Transverse colon (tissue), 4 donors: ENCODE results near the gene ATP6AP1. TPM values are rescaled to one million over a fixed set of nuclear protein-coding genes. Genes with fewer than 3 reads are reported as not detected.

ENCODE experiments used
- DNase-seq: peaks from one replicate; pipeline ENCODE4 v3.0.0-alpha.2; 2019
- H3K27ac ChIP-seq, 4 donors: fragments of 200-600 bp; sonication (generic); 2 replicates each; pipeline ENCODE4 v1.5.1; 2016 to 2018; ENCODE audit warnings: inconsistent platforms in 4 of 4
- H3K27me3 ChIP-seq: fragments of 200-600 bp; sonication (generic); 2 replicates; pipeline ENCODE4 v1.5.1; 2017; ENCODE audit warnings: inconsistent platforms
- H3K36me3 ChIP-seq, 4 donors: fragments of 200-600 bp; sonication (generic); 2 replicates each; pipeline ENCODE4 v1.5.1; 2017 to 2019; ENCODE audit warnings: inconsistent platforms in 4 of 4
- H3K4me1 ChIP-seq, 4 donors: fragments of 200-600 bp; sonication (generic); 2 replicates each; pipeline ENCODE4 v1.5.1; 2017 to 2020; ENCODE audit warnings: inconsistent platforms in 4 of 4
- H3K4me3 ChIP-seq, 4 donors: fragments of 200-600 bp; sonication (generic); 1 replicate in 1 of 4; 2 replicates in 3 of 4; pipeline versions ENCODE4 v1.5.1 to v1.6.1; 2017 to 2019; ENCODE audit warnings: inconsistent platforms in 4 of 4
- H3K9me3 ChIP-seq, 2 donors: fragments of 200-600 bp; sonication (generic); 2 replicates each; pipeline ENCODE4 v1.5.1; 2017 to 2019; ENCODE audit warnings: inconsistent platforms in 2 of 2
- EP300 ChIP-seq: sonication (generic); formaldehyde crosslinking; IDR thresholded peaks from one replicate; pipeline ENCODE4 v1.6.1; 2017; ENCODE audit warnings: antibody characterized with exemption, low read depth
- POLR2A ChIP-seq: fragments of 450-650 bp; IDR thresholded peaks from one replicate; pipeline ENCODE4 v1.6.1; 2016; ENCODE audit warnings: antibody characterized with exemption, mild to moderate bottlenecking, moderate library complexity
- POLR2AphosphoS5 ChIP-seq, 3 donors: sonication (generic); formaldehyde crosslinking; IDR thresholded peaks; one replicate each; pipeline ENCODE4 v1.6.1; 2016; ENCODE audit warnings: antibody characterized with exemption in 3 of 3
- WGBS, 2 donors: methylation state at CpG; one replicate each; pipeline ENCODE4 v1.1.5; 2018; ENCODE audit warnings: low coverage in 1 of 2; 5-methylcytosine and 5-hydroxymethylcytosine counted together
- in situ Hi-C, 4 donors: fragments of 200-750 bp; cut with MboI; loops; one replicate each; pipeline versions ENCODE4 v1.15.0 to v1.15.1; 2017; ENCODE audit warnings: low sequenced_read_pairs in 3 of 4, low pct_ligation_motif_present in 1 of 4, low pct_unique_long_range_greater_than_20kb in 1 of 4
- intact Hi-C: fragments of 100-400 bp; cut with DNase I; formaldehyde crosslinking; loops from one replicate; pipeline ENCODE4 v1.15.1; 2023; ENCODE audit warnings: low total_unique reads
- total RNA-seq, 4 donors: library from RNA; depleted of rRNA; stranded (reverse); fragments of >200 nt; gene quantifications; one replicate each; pipeline ENCODE4 v1.1.0, GENCODE V29; 2016
- TF ChIP-seq, protein P1 (sequence below), 5 experiments: fragments of 200-600 bp in 3 of 5; fragments of 450-650 bp in 2 of 5; sonication (generic) in 3 of 5; IDR thresholded peaks; 1 replicate in 2 of 5; 2 replicates in 3 of 5; pipeline ENCODE4 v1.5.1; 2016 to 2017; ENCODE audit warnings: antibody characterized with exemption in 5 of 5, inconsistent platforms in 3 of 5, mild to moderate bottlenecking in 2 of 5, moderate library complexity in 1 of 5

Gene ATP6AP1
- total RNA-seq, 4 donors from 2014 or later = 26.5 to 118 (median 61.7) TPM

DNA sequence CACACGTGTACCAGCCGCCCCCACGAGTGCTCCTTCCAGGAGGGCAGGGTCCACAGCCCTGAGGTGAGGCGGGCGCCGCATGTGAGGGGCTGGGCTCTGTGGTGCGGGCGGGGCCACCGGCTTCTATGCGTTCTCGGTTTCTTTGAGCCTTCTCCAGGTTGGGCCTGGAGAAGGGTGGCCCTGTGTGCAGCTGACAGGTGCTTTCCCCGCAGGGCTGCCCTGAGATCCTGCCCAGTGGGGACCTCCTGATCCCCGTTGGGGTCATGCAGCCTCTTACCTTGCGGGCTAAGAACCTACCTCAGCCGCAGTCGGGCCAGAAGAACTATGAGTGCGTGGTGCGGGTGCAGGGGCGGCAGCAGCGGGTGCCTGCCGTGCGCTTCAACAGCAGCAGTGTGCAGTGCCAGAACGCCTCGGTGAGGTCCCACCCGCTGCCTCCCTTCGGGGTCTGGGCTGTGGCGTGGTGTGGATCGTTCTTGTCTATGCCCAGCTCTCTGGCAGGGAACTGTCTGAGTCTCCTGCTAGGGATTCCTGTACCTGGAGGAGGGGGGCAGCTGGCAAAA, 36.4 kb downstream of the ATP6AP1 start:
- no peaks in the 10 kb centered on the region for H3K27me3 ChIP-seq
- WGBS, 2 donors = 94% methylated on average over 28 of the region's 28 CpGs; no CpG with 5 or more reads in 1 of the 2 donors
- no peak for TF ChIP-seq POLR2AphosphoS5 (IDR thresholded peaks at IDR 0.05)
- H3K27ac ChIP-seq = no peak overlapping the region
- DNase-seq = no peak
- in situ Hi-C loops (no loop called here), intact Hi-C loops (no loop called here)
- H3K4me1 ChIP-seq = no peaks in the 10 kb centered on the region
- no peaks in the 10 kb centered on the region for H3K36me3 ChIP-seq
- H3K9me3 ChIP-seq = no peaks in the 10 kb centered on the region
- no peak overlapping the region for H3K4me3 ChIP-seq

DNA sequence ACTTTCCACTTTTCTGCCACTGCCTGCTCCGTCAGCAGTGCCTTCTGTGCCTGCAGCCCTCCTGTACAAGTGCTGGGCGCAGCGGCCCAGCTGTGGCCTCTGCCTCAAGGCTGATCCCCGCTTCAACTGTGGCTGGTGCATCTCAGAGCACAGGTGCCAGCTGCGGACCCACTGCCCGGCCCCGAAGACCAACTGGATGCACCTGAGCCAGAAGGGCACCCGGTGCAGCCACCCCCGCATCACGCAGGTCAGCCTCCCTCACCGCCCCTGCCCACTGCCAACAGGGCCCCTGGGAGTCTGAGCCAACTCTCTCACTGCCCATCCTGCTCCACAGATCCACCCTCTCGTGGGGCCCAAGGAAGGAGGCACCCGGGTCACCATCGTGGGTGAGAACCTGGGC, 37.1 kb downstream of the ATP6AP1 start:
- Histone ChIP-seq H3K36me3 (no peaks in the 10 kb centered on the region), H3K4me3 (no peak overlapping the region), H3K9me3 (no peaks in the 10 kb centered on the region), H3K27me3 (no peaks in the 10 kb centered on the region), H3K4me1 (no peaks in the 10 kb centered on the region), H3K27ac (no peak overlapping the region)
- no peak for TF ChIP-seq POLR2A
- TF ChIP-seq, protein P1, sequence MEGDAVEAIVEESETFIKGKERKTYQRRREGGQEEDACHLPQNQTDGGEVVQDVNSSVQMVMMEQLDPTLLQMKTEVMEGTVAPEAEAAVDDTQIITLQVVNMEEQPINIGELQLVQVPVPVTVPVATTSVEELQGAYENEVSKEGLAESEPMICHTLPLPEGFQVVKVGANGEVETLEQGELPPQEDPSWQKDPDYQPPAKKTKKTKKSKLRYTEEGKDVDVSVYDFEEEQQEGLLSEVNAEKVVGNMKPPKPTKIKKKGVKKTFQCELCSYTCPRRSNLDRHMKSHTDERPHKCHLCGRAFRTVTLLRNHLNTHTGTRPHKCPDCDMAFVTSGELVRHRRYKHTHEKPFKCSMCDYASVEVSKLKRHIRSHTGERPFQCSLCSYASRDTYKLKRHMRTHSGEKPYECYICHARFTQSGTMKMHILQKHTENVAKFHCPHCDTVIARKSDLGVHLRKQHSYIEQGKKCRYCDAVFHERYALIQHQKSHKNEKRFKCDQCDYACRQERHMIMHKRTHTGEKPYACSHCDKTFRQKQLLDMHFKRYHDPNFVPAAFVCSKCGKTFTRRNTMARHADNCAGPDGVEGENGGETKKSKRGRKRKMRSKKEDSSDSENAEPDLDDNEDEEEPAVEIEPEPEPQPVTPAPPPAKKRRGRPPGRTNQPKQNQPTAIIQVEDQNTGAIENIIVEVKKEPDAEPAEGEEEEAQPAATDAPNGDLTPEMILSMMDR (IDR thresholded peaks at IDR 0.05) = no peak
- TF ChIP-seq POLR2AphosphoS5 (IDR thresholded peaks at IDR 0.05) = no peak
- intact Hi-C loops = no loop called here
- in situ Hi-C loops = no loop called here
- 96% methylated on average over 11 of the region's 14 CpGs; no CpG with 5 or more reads in 1 of the 2 donors for WGBS, 2 donors
- DNase-seq = no peak

DNA sequence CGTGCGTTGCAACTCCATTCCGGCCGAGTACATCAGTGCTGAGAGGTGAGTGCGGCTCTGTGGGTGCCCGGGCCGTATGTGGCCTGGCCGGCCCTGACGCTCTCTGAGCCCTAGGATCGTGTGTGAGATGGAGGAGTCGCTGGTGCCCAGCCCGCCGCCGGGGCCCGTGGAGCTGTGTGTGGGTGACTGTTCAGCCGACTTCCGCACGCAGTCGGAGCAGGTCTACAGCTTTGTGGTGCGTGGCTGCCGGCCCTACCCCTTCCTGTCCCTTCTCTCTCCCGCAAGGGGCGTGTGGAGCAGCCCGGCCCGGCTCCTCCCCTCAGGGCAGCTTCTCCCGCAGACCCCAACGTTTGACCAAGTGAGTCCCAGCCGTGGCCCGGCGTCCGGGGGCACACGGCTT, 37.6 kb downstream of the ATP6AP1 start:
- H3K36me3 ChIP-seq = no peaks in the 10 kb centered on the region
- H3K9me3 ChIP-seq = no peaks in the 10 kb centered on the region
- WGBS, 2 donors = 96% methylated on average over 24 of the region's 32 CpGs; no CpG with 5 or more reads in 1 of the 2 donors
- H3K4me1 ChIP-seq = no peaks in the 10 kb centered on the region
- in situ Hi-C loops (no loop called here), intact Hi-C loops (no loop called here)
- DNase-seq = no peak
- no peak for TF ChIP-seq POLR2A
- no peak for TF ChIP-seq EP300
- TF ChIP-seq, protein P1 (IDR thresholded peaks at IDR 0.05) = no peak
- TF ChIP-seq POLR2AphosphoS5 (IDR thresholded peaks at IDR 0.05) = no peak
- no peak overlapping the region for H3K4me3 ChIP-seq
- H3K27me3 ChIP-seq = no peaks in the 10 kb centered on the region
- H3K27ac ChIP-seq = no peak overlapping the region

DNA sequence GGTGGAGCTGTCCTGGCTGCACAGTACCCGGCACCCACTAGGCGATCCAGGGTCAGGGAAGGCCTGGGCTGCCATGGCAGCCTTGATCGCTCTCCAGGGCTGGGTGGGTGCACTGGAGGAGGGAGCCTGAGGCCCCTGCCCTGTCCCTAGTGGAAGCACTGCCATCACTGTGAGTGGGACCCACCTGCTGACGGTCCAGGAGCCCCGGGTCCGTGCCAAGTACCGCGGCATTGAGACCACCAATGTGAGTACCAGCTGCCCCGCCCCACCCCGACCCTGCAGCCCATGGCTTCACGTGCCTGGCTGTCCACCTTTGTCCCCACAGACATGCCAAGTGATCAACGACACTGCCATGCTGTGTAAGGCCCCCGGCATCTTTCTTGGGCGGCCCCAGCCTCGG, 38.4 kb downstream of the ATP6AP1 start:
- Histone ChIP-seq H3K9me3 (no peaks in the 10 kb centered on the region), H3K27me3 (no peaks in the 10 kb centered on the region), H3K36me3 (no peaks in the 10 kb centered on the region), H3K4me1 (no peaks in the 10 kb centered on the region), H3K4me3 (no peak overlapping the region), H3K27ac (no peak overlapping the region)
- in situ Hi-C loops (no loop called here), intact Hi-C loops (no loop called here)
- no peak for TF ChIP-seq POLR2A
- TF ChIP-seq POLR2AphosphoS5 (IDR thresholded peaks at IDR 0.05) = no peak
- no peak for TF ChIP-seq EP300
- TF ChIP-seq, protein P1 (IDR thresholded peaks at IDR 0.05) = no peak
- WGBS, 2 donors = 94% methylated on average over 10 of the region's 15 CpGs; no CpG with 5 or more reads in 1 of the 2 donors
- no peak for DNase-seq

DNA sequence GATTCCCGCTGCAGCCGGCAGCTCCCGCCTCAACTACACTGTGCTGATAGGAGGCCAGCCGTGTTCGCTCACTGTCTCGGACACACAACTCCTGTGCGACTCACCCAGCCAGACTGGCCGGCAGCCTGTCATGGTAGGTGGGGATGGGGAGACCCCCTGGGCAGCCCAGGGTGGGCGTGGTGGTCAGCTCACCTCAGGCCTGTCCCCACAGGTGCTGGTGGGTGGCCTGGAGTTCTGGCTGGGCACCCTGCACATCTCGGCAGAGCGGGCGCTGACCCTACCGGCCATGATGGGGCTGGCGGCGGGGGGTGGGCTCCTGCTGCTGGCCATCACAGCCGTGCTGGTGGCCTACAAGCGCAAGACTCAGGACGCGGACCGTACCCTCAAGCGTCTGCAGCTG, 39.1 kb downstream of the ATP6AP1 start:
- no peaks in the 10 kb centered on the region for H3K36me3 ChIP-seq
- H3K27me3 ChIP-seq = no peaks in the 10 kb centered on the region
- no peak overlapping the region for H3K4me3 ChIP-seq
- H3K4me1 ChIP-seq = no peaks in the 10 kb centered on the region
- no peak overlapping the region for H3K27ac ChIP-seq
- in situ Hi-C loops (no loop called here), intact Hi-C loops (no loop called here)
- H3K9me3 ChIP-seq = no peaks in the 10 kb centered on the region
- 95% methylated on average over 19 of the region's 21 CpGs; no CpG with 5 or more reads in 1 of the 2 donors for WGBS, 2 donors
- TF ChIP-seq EP300 (no peak), POLR2AphosphoS5 (IDR thresholded peaks at IDR 0.05) (no peak), POLR2A (no peak)
- TF ChIP-seq, protein P1 (IDR thresholded peaks at IDR 0.05) = no peak
- DNase-seq = no peak
